ENCODE measurements around the gene GIT1.
A peak's percentile ranks its signal among the peaks of the same experiment; 100 is the strongest.

Gene GIT1

DNA sequence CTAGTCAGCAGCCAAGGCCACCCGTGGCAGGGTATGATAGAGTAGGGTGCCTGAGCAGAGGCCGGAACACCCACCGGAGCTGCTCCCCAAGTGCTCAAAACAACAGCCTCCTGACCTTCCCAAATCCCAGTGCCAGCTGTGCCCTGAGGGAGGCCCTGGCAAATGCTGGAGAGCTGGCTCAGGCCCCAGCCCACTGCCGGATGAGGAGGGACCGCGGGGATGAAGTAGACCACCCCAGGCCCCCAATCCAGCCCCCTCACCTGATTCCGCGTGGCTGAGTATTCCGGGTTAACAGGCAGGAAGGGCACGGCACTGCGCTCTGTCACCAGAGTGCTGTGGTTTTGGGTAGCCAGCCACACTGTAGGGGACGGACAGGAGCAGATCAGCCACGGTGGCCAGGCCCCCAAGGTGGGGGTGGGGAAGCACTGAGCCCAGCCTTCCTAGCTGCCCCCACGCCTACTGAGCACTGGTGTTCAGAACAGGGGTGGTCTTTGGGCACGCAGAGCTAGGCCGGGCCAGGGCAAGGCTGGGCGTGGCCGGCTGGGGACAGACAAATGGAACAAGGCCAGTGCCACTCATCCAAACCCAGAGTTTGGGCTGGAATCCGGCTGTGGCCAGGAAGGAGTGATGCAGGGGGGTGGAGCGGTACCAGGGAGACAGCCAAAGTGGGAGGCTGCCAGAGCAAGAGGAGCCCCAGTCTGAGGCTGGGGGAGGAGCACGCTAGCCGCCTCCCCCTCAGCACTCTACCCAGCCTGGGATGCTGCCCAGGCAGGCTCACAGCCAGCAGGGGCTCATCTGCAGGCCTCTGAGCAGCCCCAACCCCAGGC, 11.8 kb downstream of the GIT1 start:
- DNase-seq: no peak

DNA sequence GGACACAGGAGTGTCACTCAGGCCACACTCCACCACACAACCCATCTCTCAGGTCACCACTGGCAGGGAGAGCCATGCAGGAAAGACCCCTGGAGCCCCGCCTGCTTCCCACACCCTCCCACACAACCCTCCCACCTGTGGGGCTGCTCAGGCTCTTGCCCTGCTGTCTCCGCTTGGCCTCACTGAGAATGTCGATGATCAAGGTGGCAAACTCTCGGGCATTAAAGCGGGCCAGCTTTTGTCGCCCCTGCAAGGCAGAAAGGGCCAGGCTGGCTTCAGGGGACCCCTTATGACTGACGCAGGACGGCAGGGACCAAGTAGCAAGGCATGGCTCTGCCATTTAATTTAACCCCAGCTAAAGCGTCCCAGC, 12.5 kb downstream of the GIT1 start:
- DNase-seq: no peak

DNA sequence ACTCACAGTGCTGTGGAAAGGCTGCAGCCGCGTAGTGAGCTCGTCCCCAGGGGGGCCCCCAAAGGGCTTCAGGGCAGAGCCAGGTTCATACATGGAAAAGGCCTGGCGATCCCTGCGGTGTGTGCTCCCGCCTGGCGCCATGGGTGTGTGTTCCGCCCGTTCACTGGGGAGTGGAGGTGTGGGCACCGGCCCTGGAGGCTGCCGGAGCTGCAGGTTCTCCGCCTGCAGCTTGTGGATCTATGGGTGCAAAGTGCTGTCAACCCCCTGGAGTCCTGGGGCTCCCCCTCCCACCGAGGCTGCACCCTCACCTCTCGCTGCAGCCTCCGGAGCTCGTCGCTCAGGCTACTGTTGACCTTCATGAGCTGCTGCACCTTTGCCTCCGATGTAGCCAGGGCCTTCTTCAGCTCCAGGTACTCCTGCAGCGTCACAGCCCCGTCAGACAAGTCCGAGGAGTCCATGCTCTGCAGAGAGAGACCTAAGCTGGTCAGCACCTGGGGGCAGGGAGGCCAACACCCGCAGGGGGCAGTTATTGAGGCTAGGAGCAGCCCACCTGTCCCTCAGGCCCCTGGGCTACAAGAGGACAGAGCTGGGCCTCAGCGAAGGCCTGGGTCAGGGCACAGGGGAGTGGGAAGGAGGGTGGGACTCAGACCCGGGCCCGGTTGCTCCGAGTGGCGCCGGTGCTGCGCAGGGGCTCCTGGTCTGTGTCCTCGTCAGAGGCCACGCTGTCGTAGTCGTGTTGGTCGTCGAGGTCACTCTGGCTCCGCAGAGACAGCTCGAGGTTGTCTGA, 13.0 kb downstream of the GIT1 start:
- DNase-seq: no peak

DNA sequence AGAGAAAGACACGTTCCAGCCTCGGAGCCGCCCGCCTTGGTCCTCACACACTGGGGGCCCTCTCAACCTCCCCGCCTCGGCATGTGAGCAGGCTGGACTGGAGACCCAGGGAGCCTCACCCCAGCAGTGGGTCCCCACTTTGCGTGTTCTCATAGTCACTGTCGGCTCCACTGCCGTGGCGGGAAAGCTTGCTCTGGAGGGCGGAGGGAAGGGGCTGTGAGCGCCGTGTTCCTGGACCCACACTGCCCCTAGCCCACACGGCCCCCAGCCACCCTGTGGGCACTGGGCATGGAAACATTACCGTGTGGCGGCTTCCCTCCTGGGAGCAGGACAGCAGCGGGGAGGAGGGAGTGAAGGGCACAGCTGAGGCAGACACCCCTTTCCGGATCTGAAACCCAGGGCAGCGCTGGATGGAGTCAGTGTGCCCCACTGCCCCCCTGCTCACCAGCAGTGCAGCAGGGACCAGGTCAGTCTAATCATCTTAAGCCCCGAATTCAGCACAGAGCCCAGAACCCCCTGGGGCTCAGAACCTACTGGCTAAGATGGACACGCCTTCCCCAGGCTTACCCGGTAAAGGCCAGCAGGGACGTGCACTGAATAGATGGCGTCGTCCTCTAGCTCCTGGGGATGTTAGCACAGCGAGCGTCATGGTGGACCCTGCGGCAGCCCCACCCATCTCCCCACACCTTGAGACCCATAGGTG, 13.8 kb downstream of the GIT1 start:
- DNase-seq: no peak

DNA sequence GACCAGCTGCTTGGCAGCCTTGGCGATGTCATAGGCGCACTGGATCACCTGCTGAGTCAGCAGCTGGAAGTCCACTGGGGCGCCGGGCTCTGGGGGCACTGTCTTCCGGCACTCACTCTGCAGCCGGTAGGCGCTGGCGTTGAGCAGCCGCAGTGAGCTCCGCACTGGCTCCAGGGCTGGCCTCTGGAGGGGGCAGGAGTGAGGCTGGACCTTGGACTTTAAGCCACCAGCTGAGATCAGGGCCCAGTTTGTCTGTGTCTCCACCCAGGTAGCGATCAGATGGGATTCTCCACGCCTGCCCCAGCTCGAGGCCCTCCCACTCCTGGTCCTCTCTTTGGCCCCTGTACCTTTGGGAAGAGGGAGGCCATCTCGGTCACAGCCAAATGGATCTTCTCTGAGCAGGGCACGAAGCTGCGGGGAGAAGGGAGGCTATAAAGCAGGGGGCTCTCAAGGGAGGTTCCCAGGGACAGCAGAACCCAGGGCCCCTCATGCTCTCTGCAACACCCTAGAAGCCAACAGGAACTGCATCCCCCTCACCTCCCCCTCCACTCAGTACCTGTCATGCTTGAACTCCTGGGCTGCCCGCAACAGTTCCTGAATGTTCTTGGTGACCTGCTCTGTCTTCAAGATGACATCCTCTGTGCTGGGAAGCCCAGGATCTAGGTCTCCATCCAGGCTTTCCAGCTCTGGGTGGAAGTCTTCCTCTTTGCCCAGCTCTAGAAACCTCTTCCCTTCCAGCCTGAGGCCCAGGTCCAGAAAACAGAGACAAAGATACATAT, 14.5 kb downstream of the GIT1 start:
- DNase-seq: no peak

DNA sequence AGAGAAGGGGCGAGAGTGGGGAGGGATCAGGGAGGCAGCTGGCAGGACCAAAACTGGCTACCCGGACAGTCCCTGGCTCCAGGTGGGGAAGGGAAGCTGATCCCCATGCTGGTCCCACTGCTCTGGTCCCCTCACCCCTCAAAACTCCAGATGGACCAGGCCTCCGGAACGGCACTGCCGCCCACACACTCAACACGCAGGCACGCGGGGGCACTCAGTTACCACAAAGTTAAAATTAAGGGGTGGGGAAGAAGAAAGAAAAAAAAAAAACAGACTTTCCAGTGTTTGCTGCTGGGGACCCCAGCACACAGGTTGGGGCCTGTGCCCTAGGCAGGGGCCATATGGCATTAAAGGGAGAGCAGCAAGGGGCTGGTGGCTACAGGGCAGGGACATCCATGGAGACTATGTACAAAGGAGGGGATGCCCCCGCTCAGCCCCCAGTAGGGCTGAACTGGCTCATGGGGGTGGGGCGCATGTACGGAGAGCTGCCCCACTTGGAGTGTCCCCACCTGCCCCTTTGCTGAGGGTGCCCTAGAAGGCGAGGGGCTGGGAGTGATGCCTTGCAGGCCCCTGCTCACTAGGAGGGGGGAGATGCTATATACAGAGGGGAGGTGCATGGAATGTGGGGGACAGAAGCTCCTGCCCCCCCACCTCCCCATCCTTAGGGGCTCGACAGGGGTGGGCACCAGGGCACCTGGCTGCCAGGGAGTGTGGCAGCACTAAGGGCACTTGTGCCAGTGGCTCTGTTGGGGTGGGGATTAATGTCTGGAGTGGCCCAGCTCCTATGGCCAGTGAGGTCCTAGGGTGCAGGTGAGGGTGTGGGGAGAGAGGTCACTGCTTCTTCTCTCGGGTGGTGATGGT, 15.3 kb downstream of the GIT1 start:
- DNase-seq: no peak

DNA sequence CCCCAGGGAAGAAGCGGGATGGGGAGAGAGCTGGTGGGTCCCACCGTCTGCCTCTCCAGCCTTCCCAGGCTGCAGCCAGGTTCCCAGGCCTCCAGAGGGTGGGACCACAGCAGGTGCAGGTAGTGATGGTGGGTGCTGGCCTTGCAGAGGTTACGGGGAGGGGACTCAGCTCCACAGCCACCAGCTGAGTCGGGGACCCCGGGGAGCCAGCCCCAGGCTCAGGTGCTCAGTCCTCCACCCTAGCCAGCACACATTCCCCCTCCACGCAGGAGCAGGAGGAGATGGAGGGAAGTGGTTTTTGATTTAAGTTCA, 15.9 kb downstream of the GIT1 start:
- DNase-seq: no peak

DNA sequence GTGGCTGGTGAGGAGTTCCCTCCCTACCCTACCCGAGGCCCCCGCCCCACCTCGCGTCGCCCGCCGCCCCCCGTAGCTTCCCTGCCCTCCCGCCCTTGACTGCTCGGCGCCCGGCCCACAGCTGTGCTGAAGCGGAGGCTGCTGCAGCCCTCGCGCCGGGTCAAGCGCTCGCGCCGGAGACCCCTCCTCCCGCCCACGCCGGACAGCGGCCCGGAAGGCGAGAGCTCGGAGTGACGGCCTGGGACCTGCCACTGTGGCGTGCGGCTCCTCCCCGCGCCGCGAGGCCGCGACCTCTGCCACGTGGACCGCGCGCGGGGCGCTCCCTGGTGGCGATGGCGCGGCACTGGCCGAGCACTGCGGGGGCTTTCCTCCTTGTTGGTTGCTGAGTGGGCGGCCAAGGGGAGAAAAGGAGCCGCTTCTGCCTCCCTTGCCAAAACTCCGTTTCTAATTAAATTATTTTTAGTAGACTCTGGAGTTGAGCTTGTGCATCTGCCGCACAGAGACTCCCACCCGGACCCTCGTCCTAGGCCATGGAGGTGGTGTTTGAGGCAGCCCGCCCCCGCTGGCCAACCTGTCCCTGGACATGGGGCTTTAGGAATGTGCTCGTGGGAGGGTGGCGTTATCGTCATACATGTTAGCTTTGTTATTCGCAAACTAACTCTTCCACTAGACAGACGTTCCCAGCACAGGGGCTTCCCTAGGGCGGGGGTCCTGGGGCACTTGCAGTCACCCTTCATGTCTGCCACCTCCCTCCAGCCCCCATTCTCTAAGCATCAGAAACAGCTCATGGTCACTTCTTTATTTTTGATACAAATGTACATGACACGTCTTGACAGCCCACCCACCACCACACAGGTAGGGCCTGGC, 16.5 kb downstream of the GIT1 start:
- no peak for DNase-seq

DNA sequence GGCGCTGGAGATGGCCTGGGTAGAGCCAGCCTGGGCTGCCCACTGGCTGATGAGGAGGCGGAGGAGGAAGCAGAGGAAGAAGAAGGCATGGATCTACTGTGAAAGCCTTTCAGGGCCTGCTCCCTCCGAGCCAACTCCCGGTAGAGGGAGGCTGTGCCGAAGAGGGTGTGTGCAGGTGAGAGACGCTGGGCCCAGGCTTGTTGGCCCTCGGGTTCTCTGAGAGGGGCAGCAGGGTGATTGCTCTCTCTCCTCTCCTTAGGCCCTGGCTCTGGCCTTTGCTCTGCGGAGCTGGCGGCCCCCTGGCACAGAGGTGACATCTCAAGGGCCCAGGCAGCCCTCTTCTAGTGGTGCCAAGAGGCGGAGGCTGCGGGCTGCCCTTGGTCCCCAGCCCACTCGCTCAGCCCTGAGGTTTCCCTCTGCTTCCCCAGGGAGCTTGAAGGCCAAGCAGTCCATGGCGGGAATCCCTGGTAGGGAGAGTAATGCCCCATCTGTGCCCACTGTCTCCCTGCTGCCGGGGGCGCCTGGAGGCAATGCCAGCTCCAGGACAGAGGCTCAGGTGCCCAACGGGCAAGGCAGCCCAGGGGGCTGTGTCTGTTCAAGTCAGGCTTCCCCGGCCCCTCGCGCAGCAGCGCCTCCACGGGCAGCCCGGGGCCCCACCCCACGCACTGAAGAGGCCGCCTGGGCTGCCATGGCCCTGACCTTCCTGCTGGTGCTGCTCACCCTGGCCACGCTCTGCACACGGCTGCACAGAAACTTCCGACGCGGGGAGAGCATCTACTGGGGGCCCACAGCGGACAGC, 17.4 kb downstream of the GIT1 start:
- no peak for DNase-seq

DNA sequence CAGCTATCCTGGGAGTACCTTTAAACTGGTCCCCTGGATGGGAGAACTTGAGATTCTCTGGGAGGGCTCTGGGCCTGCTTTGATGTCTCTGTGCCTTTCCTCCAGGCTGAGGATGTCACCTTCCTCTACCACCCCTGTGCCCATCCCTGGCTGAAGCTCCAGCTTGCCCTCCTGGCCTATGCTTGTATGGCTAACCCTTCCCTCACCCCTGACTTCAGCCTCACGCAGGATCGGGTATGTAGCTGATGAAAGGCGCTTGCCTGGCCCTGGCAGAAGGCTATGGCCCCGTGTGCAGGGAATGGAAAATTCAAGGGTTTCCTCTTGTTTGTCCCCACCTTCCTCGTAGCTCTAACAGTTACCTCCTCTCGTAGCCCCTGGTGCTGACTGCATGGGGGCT, 18.0 kb downstream of the GIT1 start:
- DNase-seq: no peak

DNA sequence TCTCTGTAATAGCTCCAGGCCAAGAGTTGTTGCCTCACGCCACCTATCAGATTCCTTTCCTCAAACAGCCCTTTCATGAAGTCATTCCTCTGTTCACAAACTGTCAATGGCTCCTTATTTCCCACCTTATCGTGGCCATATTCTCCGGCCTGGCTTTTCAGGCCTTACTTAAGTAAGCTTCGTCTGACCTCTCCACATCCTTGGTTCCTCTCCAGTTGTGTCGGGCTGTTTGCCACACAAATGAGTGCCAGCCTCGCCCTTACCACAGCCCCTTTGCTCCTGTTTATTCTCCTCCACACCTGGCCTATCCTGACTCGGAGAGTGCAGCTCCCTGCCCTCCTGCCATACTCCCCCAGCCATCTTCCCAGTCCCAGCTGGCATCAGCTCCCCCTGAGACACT, 18.9 kb downstream of the GIT1 start:
- no peak for DNase-seq

DNA sequence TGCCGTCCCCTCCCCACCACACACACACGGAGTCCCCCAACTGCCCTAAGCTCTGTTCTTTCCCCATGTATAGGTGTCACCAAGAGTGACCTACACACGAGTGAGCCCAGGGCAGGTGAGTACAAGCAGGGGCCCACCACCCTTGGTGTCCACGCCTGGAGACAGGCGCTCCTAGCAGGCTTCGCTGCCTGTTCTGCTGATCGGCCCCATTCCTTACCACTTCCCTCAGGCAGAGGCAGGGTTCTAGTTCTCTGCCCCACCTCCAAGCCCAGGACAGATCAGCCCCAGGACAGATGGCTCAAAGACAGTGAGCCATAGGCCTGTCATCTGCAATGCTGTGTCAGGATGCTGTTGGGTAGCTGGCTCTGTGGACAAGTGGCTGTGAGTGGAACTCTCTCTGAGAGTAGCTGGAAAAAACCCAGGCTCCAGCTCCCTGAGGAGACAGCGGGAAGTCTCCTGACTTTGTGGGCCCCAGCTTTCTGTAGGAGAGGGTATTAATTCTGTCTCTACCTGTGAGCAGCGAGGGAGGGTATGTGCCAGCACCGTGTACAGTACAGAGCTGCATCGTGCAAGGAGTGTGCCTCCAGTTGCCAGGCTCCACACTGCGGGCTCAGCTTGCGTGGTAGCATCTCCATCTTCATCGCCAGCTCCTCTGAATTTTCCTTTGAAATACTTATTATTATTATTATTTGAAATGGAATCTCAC, 20.1 kb downstream of the GIT1 start:
- DNase-seq: no peak

DNA sequence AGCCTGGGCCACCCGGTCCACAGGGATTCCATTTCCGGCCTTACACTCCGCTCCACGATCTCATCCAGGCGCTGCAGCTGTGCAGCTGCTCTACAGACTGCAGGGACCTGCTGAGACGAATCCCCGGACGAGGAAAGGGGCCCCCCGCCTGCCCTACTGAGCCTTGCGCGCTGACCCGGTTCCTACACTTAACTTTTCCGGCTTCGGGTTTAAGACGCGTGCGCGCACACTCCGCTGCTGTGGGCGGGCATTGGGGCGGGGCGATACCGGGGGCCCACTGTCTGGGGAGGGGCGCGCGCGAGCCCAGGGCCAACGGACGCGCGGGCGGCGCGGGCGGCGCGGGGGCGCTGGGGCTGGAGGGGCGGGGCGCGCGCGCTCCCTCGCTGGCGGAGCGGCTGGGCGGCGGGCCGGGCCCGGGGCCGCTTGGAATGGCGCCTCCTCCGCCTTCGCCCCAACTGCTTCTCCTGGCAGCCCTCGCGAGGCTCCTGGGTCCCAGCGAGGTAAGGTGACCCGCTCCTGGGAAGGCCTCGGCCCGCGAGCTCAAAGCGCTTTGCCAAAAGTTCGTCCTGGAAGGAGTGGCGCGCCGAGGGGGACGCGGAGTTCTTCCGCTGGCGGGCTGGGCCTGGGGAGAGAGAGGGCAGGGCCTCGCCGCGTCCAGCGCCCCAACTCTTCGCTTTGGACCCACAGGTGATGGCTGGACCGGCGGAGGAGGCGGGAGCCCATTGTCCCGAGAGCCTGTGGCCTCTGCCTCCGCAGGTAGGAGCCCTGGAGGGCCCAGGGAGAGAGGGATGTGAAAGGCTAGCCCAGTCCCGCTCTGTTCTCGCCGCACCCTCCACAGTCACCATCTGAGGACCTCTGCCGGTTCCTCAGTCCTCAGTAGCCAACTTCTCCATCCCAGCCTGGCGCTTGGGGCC, 20.9 kb downstream of the GIT1 start, which contains the start of gene TP53I13:
TSS of gene TP53I13 (plus strand) at position 371 of the 914 bp plus-strand sequence. CDS start at position 429, 58 bp downstream.
- DNase-seq: peak; percentile 78

DNA sequence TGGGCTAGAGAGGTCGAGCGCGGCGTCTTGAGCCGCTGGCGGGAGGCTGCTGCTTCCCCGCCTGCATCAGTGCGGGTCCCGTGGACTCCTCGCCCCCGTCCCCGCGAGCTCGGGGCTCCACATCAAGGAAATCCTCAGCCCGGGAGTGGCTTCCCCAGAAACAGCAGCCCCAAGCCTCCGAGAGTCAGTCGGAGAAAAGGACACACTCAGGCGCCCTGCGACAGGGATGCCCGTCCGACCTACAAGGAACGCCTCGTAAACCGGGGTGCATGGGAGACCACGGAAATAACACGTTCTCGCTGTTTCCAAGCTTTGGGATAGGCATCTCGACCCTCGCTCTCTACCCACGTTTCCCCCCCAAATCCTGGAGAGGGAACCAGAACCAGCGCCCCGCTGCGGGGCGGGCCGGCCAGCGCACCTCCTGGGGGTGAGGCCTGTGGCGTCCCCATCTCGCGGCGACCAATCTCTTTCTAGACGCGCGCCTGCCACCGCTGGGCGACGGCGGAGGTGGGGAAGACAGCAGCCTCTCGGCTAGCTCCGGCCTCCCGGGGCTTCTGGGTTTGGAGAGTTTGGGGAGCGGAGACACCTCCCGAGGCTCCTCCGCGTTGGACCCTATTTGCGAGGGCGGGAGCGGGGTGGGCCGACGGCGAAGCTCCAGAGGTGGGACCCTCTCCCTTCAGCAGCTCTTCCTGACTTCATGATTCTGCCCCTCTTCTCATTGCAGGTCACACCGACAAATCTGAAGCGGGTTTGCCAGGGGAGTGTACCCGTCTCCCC, 21.7 kb downstream of the GIT1 start:
- DNase-seq: peak; percentile 76

DNA sequence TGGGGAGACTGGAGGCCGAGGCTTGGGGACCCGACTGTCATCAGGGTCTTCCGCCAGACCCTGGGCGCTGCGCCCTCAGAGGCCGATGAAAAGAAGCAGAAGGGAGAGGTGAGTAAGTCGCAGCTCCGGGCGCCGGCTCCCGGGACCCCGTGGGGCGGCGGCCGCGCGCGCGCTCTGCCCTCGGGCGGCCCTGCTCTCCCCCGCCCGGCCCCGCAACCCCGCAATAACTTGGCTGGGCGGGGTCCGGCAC, 22.2 kb downstream of the GIT1 start:
- no peak for DNase-seq

DNA sequence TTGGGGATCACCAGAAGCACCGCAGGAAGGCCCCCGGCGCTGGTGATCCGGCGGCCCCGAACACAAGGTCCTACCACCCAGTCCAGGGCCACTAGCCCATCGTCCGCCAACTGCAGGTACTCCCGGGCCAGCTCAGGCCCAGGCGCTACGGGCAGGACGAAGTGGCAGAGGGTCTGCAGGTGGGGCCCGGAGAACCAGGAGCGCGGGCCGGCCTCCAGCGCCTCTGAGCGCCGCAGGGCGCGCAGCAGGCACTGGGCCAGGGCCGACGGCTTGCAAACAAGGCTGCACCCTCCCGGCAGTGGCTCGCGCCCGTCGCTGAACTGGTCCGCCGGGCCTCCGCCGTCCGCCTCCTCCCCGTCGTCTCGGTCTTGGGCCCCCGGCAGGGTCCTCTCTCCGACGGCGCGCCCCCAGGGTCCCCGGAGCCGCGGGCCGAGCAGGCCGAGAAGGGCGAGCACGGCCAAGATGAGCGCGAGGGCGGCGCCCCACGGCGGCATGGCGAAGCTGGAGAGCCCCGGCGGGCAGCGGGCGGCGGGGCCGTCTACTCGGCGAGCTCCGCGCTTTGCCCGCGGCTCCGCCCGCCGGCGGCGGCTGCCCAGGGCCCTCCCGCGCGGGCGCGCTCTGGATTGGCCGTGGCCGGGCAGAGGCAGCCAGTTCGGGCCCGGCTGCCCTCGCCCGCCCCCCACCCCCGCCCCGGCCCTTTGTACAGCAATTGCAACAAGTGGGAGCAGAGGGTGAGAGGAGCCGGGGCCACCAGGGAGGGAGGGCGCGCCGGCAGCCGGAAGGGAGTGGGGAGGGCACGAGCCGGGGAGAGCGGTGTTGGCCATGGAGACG, 22.8 kb downstream of the GIT1 start, which contains the start of gene ABHD15:
TSS of gene ABHD15 (minus strand) at position 565 of the 831 bp plus-strand sequence. CDS start at position 494, 71 bp downstream.
- DNase-seq: peak; percentile 51
